Ectodermal cell (in vitro differentiated cells): ENCODE measurements around the gene ZNF662. TPM values are rescaled to one million over a fixed set of nuclear protein-coding genes. Genes with fewer than 3 reads are reported as not detected.

Experiments used
- H3K27ac ChIP-seq: 2 replicates; pipeline ENCODE4 v1.7.0; 2013; ENCODE audit warnings: mild to moderate bottlenecking, low read depth, low read length; ENCODE audit not compliant: insufficient read depth, poor library complexity, severe bottlenecking
- H3K27me3 ChIP-seq: 2 replicates; pipeline ENCODE4 v1.7.0; 2013; ENCODE audit warnings: mild to moderate bottlenecking, low read length; ENCODE audit not compliant: insufficient read depth, control insufficient read depth, poor library complexity, severe bottlenecking
- H3K36me3 ChIP-seq: one replicate; pipeline ENCODE4 v1.7.0; 2013; ENCODE audit warnings: low read length; ENCODE audit not compliant: control insufficient read depth, insufficient read depth
- H3K4me1 ChIP-seq: one replicate; pipeline ENCODE4 v1.7.0; 2013; ENCODE audit warnings: low read length; ENCODE audit not compliant: control insufficient read depth, insufficient read depth
- H3K4me3 ChIP-seq: 2 replicates; pipeline ENCODE4 v1.7.0; 2013; ENCODE audit warnings: low read depth, low read length, control low read depth; ENCODE audit not compliant: insufficient read depth
- H3K9me3 ChIP-seq: 2 replicates; pipeline ENCODE4 v1.7.0; 2013; ENCODE audit warnings: mild to moderate bottlenecking, low read length, moderate library complexity; ENCODE audit not compliant: control insufficient read depth
- WGBS, 2 experiments: methylation state at CpG; one replicate each; pipeline ENCODE4 v1.1.7; 2013; ENCODE audit warnings: missing lambda C conversion rate in 2 of 2; 5-methylcytosine and 5-hydroxymethylcytosine counted together
- polyA plus RNA-seq, 4 experiments: library from polyadenylated mRNA; stranded (reverse); fragments of 50-300 nt; gene quantifications; one replicate each; pipeline ENCODE4 v1.2.3, GENCODE V29; 2013

ZNF662 gene
- polyA plus RNA-seq (2013, experiment 1 of 4): not detected
- polyA plus RNA-seq (2013, experiment 2 of 4): not detected
- polyA plus RNA-seq (2013, experiment 3 of 4): 0.27 TPM
- polyA plus RNA-seq (2013, experiment 4 of 4): not detected

GRCh38 chr3:42906070-42906847 is at the start of gene ZNF662:
Gene ZNF662, plus strand, starts transcription at chr3:42906142. Its CDS starts 1,973 bp downstream, at chr3:42908115.
- H3K9me3 ChIP-seq: no peaks in the 10 kb centered on the region
- H3K27me3 ChIP-seq: no peaks in the 10 kb centered on the region
- no peaks in the 10 kb centered on the region for H3K36me3 ChIP-seq
- H3K4me1 ChIP-seq: no peaks in the 10 kb centered on the region
- H3K27ac ChIP-seq: no peak within 1 kb of the TSS
- H3K4me3 ChIP-seq: no peak within 1 kb of the TSS
- WGBS, 2 experiments: 95 to 96% methylated on average over 59 of the region's 59 CpGs

- peaks cover 3% of the 10 kb centered on the region for H3K4me1 ChIP-seq
- no peak overlapping the region for H3K4me3 ChIP-seq
Observed at GRCh38 chr3:42856544-42856943, 49.4 kb upstream of the ZNF662 start.

GRCh38 chr3:42864321-42864950 is 41.5 kb upstream of the ZNF662 start:
- WGBS, 2 experiments: 95 to 96% methylated on average over 15 of the region's 15 CpGs
- Histone ChIP-seq H3K36me3 (no peaks in the 10 kb centered on the region), H3K27me3 (no peaks in the 10 kb centered on the region), H3K4me3 (no peak overlapping the region), H3K27ac (no peak overlapping the region), H3K9me3 (no peaks in the 10 kb centered on the region), H3K4me1 (no peaks in the 10 kb centered on the region)

More at GRCh38 chr3:42856544-42856943, 49.4 kb upstream of the ZNF662 start:
- Histone ChIP-seq H3K27me3 (no peaks in the 10 kb centered on the region), H3K36me3 (no peaks in the 10 kb centered on the region), H3K27ac (no peak overlapping the region), H3K9me3 (no peaks in the 10 kb centered on the region)
- WGBS, 2 experiments: 94 to 95% methylated on average over 3 of the region's 3 CpGs

- Histone ChIP-seq H3K27ac (no peak overlapping the region), H3K4me3 (no peak overlapping the region), H3K4me1 (no peaks in the 10 kb centered on the region), H3K27me3 (no peaks in the 10 kb centered on the region), H3K36me3 (no peaks in the 10 kb centered on the region), H3K9me3 (no peaks in the 10 kb centered on the region)
- WGBS, 2 experiments: 94 to 97% methylated on average over 8 of the region's 8 CpGs
Observed at GRCh38 chr3:42865256-42865655, 40.7 kb upstream of the ZNF662 start.

- no peak overlapping the region for H3K27ac ChIP-seq
- no peaks in the 10 kb centered on the region for H3K4me1 ChIP-seq
- WGBS, 2 experiments: 92 to 95% methylated on average over 7 of the region's 7 CpGs
- H3K27me3 ChIP-seq: no peaks in the 10 kb centered on the region
- H3K4me3 ChIP-seq: no peak overlapping the region
- no peaks in the 10 kb centered on the region for H3K36me3 ChIP-seq
- no peaks in the 10 kb centered on the region for H3K9me3 ChIP-seq
Observed at GRCh38 chr3:42867138-42867537, 38.8 kb upstream of the ZNF662 start.

GRCh38 chr3:42868841-42869240 is 37.1 kb upstream of the ZNF662 start:
- no peaks in the 10 kb centered on the region for H3K4me1 ChIP-seq
- no peaks in the 10 kb centered on the region for H3K9me3 ChIP-seq
- H3K36me3 ChIP-seq: no peaks in the 10 kb centered on the region
- H3K4me3 ChIP-seq: no peak overlapping the region
- H3K27me3 ChIP-seq: no peaks in the 10 kb centered on the region
- WGBS, 2 experiments: 86 to 87% methylated on average over 5 of the region's 5 CpGs
- no peak overlapping the region for H3K27ac ChIP-seq

- 91 to 93% methylated on average over 5 of the region's 5 CpGs for WGBS, 2 experiments
- H3K27me3 ChIP-seq: no peaks in the 10 kb centered on the region
- no peak overlapping the region for H3K27ac ChIP-seq
Observed at GRCh38 chr3:42871592-42872196, 34.2 kb upstream of the ZNF662 start.

GRCh38 chr3:42872718-42873117 is 33.2 kb upstream of the ZNF662 start:
- Histone ChIP-seq H3K4me1 (no peaks in the 10 kb centered on the region), H3K36me3 (no peaks in the 10 kb centered on the region), H3K27me3 (no peaks in the 10 kb centered on the region), H3K4me3 (no peak overlapping the region), H3K9me3 (no peaks in the 10 kb centered on the region), H3K27ac (no peak overlapping the region)
- WGBS, 2 experiments: 71 to 83% methylated on average over 1 of the region's 1 CpG

More at GRCh38 chr3:42871592-42872196, 34.2 kb upstream of the ZNF662 start:
- Histone ChIP-seq H3K9me3 (no peaks in the 10 kb centered on the region), H3K4me1 (no peaks in the 10 kb centered on the region), H3K4me3 (no peak overlapping the region), H3K36me3 (no peaks in the 10 kb centered on the region)

GRCh38 chr3:42873221-42873982 is 32.5 kb upstream of the ZNF662 start:
- no peak overlapping the region for H3K27ac ChIP-seq
- H3K9me3 ChIP-seq: no peaks in the 10 kb centered on the region
- WGBS, 2 experiments: 92 to 97% methylated on average over 8 to 9 of the region's 9 CpGs
- no peak overlapping the region for H3K4me3 ChIP-seq
- H3K27me3 ChIP-seq: no peaks in the 10 kb centered on the region
- no peaks in the 10 kb centered on the region for H3K4me1 ChIP-seq
- H3K36me3 ChIP-seq: no peaks in the 10 kb centered on the region
